Activated naive CD8-positive, alpha-beta T cell treated with anti-CD3 and anti-CD28 coated beads, Interleukin-2, amount 10 ng/mL, durations not matched to agents 7 days and 5 days (primary cell): ENCODE results near the gene LIN9. TPM values are rescaled to one million over a fixed set of nuclear protein-coding genes. Genes with fewer than 3 reads are reported as not detected.
A peak's percentile ranks its signal among the peaks of the same experiment; 100 is the strongest.

Source experiments
- ATAC-seq: fragments of 150-1000 bp; cut with Tn5 transposase; one replicate; pipeline ENCODE4 v1.10.0; 2021; ENCODE audit warnings: low read depth, moderate library complexity
- POLR2A ChIA-PET: fragments of 350-600 bp; sonication (Branson Sonifier 250); formaldehyde crosslinking; loops from one replicate; lab custom pipeline; 2021; ENCODE audit warnings: antibody characterized with exemption; lab: Charles Lee
- DNase-seq: peaks from one replicate; pipeline ENCODE4 v3.0.0; 2021
- H3K27ac Mint-ChIP-seq: one replicate; pipeline ENCODE4 v1.8.0; 2022; ENCODE audit warnings: mild to moderate bottlenecking, mixed read lengths
- H3K27me3 Mint-ChIP-seq: one replicate; pipeline ENCODE4 v1.8.0; 2022; ENCODE audit warnings: mild to moderate bottlenecking, moderate library complexity, mixed read lengths
- H3K36me3 Mint-ChIP-seq: one replicate; pipeline ENCODE4 v1.8.0; 2021; ENCODE audit warnings: mild to moderate bottlenecking, mixed read lengths
- H3K4me1 Mint-ChIP-seq: one replicate; pipeline ENCODE4 v1.8.0; 2021; ENCODE audit warnings: mixed read lengths
- H3K4me3 Mint-ChIP-seq: one replicate; pipeline ENCODE4 v1.8.0; 2022; ENCODE audit warnings: mild to moderate bottlenecking, moderate library complexity, mixed read lengths
- H3K9me3 Mint-ChIP-seq: one replicate; pipeline ENCODE4 v1.8.0; 2021; ENCODE audit warnings: mixed read lengths
- total RNA-seq, 2 experiments: library from RNA; stranded (reverse); gene quantifications; one replicate each; pipeline ENCODE4 v1.2.3, GENCODE V29; 2021

LIN9 gene, protein sequence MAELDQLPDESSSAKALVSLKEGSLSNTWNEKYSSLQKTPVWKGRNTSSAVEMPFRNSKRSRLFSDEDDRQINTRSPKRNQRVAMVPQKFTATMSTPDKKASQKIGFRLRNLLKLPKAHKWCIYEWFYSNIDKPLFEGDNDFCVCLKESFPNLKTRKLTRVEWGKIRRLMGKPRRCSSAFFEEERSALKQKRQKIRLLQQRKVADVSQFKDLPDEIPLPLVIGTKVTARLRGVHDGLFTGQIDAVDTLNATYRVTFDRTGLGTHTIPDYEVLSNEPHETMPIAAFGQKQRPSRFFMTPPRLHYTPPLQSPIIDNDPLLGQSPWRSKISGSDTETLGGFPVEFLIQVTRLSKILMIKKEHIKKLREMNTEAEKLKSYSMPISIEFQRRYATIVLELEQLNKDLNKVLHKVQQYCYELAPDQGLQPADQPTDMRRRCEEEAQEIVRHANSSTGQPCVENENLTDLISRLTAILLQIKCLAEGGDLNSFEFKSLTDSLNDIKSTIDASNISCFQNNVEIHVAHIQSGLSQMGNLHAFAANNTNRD
- 10 to 100 TPM; 11.0 to 11.1 TPM for total RNA-seq

GRCh38 chr1:226308723-226309397 is at the start of gene LIN9:
Gene LIN9, minus strand, starts transcription at chr1:226309164. Its CDS starts 25 bp downstream, at chr1:226309139.
- H3K9me3 Mint-ChIP-seq = no peaks in the 10 kb centered on the region
- POLR2A ChIA-PET = interaction anchor here (0.6 to 2.8 kb wide), 15 partner anchors 9 to 831 kb away, joined by 3 to 25 read pairs (median 4); partner anchors contain the start of genes H3-3A, PARP1 and SDE2
- peak within 1 kb of the TSS; percentile 90 for H3K4me3 Mint-ChIP-seq
- ATAC-seq (peak; percentile 87), DNase-seq (peak; percentile 96)
- peaks cover 21% of the 10 kb centered on the region for H3K4me1 Mint-ChIP-seq
- H3K36me3 Mint-ChIP-seq = peaks cover 4% of the 10 kb centered on the region
- H3K27ac Mint-ChIP-seq = peak within 1 kb of the TSS; percentile 92
- H3K27me3 Mint-ChIP-seq = peaks cover 18% of the 10 kb centered on the region

- DNase-seq = no peak
- Mint-ChIP-seq H3K4me1 (peaks cover 2% of the 10 kb centered on the region), H3K27me3 (no peaks in the 10 kb centered on the region), H3K4me3 (no peak overlapping the region), H3K9me3 (no peaks in the 10 kb centered on the region), H3K36me3 (peaks cover 11% of the 10 kb centered on the region), H3K27ac (no peak overlapping the region)
- POLR2A ChIA-PET = no interaction called here
- ATAC-seq = no peak
These were observed 48.5 kb upstream of the LIN9 start for GRCh38 chr1:226357416-226357815.

- DNase-seq = no peak
- Mint-ChIP-seq H3K4me3 (no peak overlapping the region), H3K27ac (no peak overlapping the region), H3K27me3 (no peaks in the 10 kb centered on the region), H3K36me3 (peaks cover 7% of the 10 kb centered on the region), H3K4me1 (peaks cover 2% of the 10 kb centered on the region), H3K9me3 (no peaks in the 10 kb centered on the region)
- no peak for ATAC-seq
- POLR2A ChIA-PET = no interaction called here
These were observed 46.9 kb upstream of the LIN9 start for GRCh38 chr1:226355669-226356551.

DNA sequence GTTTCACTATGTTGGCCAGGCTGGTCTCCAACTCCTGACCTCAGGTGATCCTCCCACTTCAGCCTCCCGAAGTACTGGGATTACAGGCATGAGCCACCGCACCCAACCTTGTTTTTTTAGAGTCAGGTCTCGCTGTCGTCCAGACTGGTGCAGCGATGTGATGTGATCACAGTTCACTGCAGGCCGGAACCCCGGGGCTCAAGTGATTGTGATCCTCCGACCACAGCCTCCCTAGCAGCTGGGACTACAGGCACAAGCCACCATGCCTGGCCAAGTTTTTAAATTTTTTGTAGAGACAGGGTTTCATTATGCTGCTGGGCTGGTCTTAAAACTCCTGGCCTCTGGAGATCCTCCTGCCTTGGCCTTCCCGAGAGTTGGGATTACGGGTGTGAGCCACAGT is 46.1 kb upstream of the LIN9 start:
- no peaks in the 10 kb centered on the region for H3K27me3 Mint-ChIP-seq
- peaks cover 2% of the 10 kb centered on the region for H3K4me1 Mint-ChIP-seq
- H3K27ac Mint-ChIP-seq = no peak overlapping the region
- ATAC-seq (no peak), DNase-seq (no peak)
- H3K36me3 Mint-ChIP-seq = peaks cover 7% of the 10 kb centered on the region
- no peaks in the 10 kb centered on the region for H3K9me3 Mint-ChIP-seq
- no peak overlapping the region for H3K4me3 Mint-ChIP-seq
- POLR2A ChIA-PET = no interaction called here

DNA sequence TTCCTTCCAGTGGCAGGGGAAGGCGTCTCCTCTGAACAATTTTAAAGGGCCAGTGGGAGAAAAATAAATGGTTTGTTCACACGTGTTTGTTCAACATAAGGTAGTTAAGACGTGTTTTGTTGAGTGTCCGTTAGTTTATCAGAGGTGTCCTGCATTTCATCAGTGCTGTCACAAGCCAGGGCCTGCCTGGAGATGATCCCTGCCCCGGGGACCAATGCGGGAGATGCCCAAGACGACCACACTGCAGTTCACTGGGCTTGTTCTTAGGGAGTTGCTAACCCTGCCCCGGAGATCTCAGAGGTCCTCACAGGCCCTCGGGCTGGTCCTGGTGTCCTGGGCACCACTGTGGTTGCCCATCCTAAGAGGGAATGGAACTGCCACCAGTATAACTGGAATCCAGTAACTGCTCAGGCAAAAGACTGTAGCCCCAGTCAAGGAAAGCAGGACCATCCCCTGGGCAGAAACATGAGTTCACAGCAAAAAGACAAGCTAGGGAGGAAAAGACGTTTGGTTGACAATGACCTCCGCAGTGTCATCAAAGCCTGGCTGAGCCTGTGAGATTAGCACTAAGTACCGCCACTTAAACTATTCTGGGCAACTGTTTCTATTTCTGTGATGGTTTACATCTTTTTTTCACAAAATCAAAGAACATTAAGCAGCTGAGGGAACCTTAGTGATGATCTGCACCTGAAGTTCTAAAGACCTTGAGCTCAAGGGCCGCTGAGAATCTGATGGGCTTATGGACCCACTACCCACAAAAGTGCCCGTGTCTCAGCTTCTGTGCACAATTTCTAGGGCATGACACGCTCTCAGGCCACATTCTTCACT is 44.9 kb upstream of the LIN9 start:
- no peaks in the 10 kb centered on the region for H3K9me3 Mint-ChIP-seq
- H3K36me3 Mint-ChIP-seq = peaks cover 6% of the 10 kb centered on the region
- H3K27ac Mint-ChIP-seq = no peak overlapping the region
- DNase-seq (no peak), ATAC-seq (no peak)
- POLR2A ChIA-PET = no interaction called here
- peaks cover 2% of the 10 kb centered on the region for H3K4me1 Mint-ChIP-seq
- no peaks in the 10 kb centered on the region for H3K27me3 Mint-ChIP-seq
- no peak overlapping the region for H3K4me3 Mint-ChIP-seq

DNA sequence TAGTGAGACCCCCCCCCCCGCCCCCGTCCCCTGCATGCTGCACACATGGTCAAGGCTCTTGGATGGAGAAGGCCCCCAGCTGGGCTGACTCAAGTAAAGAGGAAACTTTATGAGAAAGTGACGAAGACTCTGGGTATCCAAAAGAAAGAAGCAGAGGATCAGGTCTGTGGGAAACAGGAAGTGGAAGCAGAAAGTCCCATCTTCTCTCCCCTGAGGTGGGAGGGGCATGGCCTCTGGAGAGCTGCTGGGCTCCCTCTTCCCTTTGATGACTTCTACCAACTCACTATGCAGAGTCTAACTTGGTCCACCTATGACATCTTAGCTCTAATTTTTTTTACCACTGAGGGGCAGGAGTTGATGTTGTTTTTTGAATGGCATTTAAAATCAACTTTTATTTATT is 42.7 kb upstream of the LIN9 start:
- no peak for DNase-seq
- no peaks in the 10 kb centered on the region for H3K9me3 Mint-ChIP-seq
- H3K4me1 Mint-ChIP-seq = peaks cover 2% of the 10 kb centered on the region
- H3K36me3 Mint-ChIP-seq = peaks cover 2% of the 10 kb centered on the region
- H3K27me3 Mint-ChIP-seq = no peaks in the 10 kb centered on the region
- H3K4me3 Mint-ChIP-seq = no peak overlapping the region
- no peak overlapping the region for H3K27ac Mint-ChIP-seq
- POLR2A ChIA-PET = no interaction called here
- ATAC-seq = no peak

DNA sequence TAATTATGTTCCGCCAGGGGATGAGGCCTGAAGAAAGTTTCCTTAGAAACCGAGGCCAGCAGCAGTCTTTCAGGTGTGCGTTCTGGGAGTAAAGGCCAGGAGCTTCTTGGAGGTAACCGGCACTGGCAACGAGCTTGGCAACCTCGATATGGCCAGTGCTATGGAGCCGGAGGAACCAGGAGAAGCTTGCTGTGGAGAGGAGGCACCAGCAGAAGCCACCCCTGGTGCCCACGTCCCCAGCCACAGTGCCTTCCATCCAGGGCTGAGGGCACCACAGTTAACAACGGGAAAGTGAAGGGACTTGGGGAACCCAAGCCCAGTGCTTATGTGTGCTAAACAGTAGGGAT is 41.5 kb upstream of the LIN9 start:
- POLR2A ChIA-PET = no interaction called here
- no peaks in the 10 kb centered on the region for H3K36me3 Mint-ChIP-seq

GRCh38 chr1:226349801-226350518 is 41.0 kb upstream of the LIN9 start:
- Mint-ChIP-seq H3K4me3 (no peak overlapping the region), H3K4me1 (peaks cover 2% of the 10 kb centered on the region), H3K9me3 (no peaks in the 10 kb centered on the region), H3K27me3 (no peaks in the 10 kb centered on the region), H3K36me3 (no peaks in the 10 kb centered on the region), H3K27ac (no peak overlapping the region)
- DNase-seq (no peak), ATAC-seq (no peak)
- POLR2A ChIA-PET = no interaction called here

More for the DNA sequence above, 41.5 kb upstream of the LIN9 start:
- Mint-ChIP-seq H3K9me3 (no peaks in the 10 kb centered on the region), H3K27ac (no peak overlapping the region), H3K4me3 (no peak overlapping the region), H3K27me3 (no peaks in the 10 kb centered on the region), H3K4me1 (peaks cover 2% of the 10 kb centered on the region)
- DNase-seq (no peak), ATAC-seq (no peak)

DNA sequence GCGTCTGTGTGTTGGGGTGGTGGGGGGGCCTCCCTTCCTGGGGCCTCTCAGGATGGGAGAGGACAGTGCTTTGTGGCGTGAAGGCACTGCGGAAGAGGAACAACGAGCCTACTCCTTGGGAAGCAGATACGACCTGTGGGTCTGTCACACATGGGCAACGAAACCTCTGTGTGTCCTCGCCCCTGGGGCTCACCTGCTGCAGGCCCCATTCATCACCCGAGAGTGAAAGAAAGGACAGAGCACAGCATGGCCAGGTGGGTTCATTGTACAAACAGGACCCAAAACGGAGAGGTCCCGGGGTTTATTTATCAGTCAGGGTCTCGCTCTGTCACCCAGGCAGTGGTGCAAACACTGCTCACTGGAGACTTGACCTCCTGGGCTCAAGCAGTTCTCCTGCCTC is 40.1 kb upstream of the LIN9 start:
- DNase-seq = no peak
- no peak overlapping the region for H3K27ac Mint-ChIP-seq
- H3K4me3 Mint-ChIP-seq = no peak overlapping the region
- no peak for ATAC-seq
- no peaks in the 10 kb centered on the region for H3K27me3 Mint-ChIP-seq
- peaks cover 2% of the 10 kb centered on the region for H3K4me1 Mint-ChIP-seq
- no peaks in the 10 kb centered on the region for H3K9me3 Mint-ChIP-seq
- H3K36me3 Mint-ChIP-seq = no peaks in the 10 kb centered on the region
- POLR2A ChIA-PET = no interaction called here

DNA sequence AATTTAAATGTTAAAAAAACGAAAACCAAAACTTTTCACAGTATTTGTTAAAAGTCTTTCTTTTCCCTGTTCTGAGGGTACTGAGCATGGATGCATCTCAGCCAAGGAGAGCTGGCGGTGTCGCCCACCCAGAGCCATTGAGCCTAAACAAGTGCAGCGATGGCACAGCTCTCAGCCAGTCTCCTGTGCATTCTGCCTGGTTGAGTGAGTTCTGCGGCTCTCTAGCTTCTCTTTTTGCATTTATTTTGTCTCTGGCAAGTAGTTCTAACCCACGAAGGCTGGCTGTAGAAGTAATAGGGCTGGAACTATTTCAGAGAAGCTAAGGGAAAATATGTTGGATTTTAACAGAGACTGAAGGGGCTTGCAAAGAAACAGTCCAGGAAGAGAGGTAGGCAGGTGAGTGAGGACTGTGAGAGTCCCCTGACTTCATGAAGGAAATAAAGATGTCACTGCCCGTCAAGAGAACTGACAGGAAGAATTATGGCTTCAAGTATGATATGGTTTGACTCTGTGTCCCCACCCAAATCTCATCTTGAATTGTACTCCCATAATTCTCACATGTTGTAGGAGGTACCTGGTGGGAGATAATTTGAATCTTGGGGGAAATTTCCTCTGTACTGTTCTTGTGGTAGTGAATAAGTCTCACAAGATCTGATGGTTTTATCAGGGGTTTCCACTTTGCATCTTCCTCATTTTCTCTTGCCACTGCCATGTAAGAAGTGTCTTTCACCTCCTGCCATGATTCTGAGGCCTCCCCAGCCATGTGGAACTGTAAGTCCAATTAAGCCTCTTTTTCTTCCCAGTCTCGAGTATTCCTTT is 35.7 kb upstream of the LIN9 start:
- POLR2A ChIA-PET = no interaction called here
- ATAC-seq (no peak), DNase-seq (no peak)
- H3K27me3 Mint-ChIP-seq = peaks cover 3% of the 10 kb centered on the region
- H3K27ac Mint-ChIP-seq = no peak overlapping the region
- peaks cover 6% of the 10 kb centered on the region for H3K9me3 Mint-ChIP-seq
- no peaks in the 10 kb centered on the region for H3K4me1 Mint-ChIP-seq
- H3K36me3 Mint-ChIP-seq = no peaks in the 10 kb centered on the region
- no peak overlapping the region for H3K4me3 Mint-ChIP-seq

- no peak overlapping the region for H3K27ac Mint-ChIP-seq
- POLR2A ChIA-PET = no interaction called here
- ATAC-seq = no peak
- no peaks in the 10 kb centered on the region for H3K36me3 Mint-ChIP-seq
- H3K27me3 Mint-ChIP-seq = peaks cover 8% of the 10 kb centered on the region
- H3K4me3 Mint-ChIP-seq = no peak overlapping the region
- DNase-seq = no peak
- peaks cover 6% of the 10 kb centered on the region for H3K9me3 Mint-ChIP-seq
- no peaks in the 10 kb centered on the region for H3K4me1 Mint-ChIP-seq
These were observed 33.7 kb upstream of the LIN9 start for GRCh38 chr1:226342656-226343055.
